ENCODE results near the gene SLC24A3.

The SLC24A3 gene

DNA sequence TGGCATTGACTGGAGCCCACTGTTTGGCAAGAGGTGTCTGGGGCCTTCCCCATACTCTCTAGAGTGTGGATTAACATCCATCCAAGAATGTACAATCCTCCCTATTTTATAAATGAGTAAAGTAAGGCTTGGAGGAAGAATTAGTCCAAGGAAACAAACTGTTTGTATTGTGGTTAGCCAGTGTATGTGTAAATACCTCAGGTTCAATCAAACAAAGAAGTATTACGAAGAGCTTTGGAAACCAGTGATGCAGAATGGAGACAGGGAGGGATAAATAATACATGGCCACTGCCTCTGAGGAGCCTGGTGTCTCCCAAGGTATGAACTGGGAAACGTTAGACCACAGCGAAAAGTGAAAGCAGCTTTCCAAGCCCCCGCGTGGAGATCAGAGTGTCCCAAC is 319.0 kb downstream of the SLC24A3 start:
- no peak for DNase-seq

- no peak for DNase-seq
Observed at GRCh38 chr20:19538556-19538955, 326.1 kb downstream of the SLC24A3 start.

GRCh38 chr20:19539191-19539590 is 326.7 kb downstream of the SLC24A3 start:
- DNase-seq, result no peak

DNA sequence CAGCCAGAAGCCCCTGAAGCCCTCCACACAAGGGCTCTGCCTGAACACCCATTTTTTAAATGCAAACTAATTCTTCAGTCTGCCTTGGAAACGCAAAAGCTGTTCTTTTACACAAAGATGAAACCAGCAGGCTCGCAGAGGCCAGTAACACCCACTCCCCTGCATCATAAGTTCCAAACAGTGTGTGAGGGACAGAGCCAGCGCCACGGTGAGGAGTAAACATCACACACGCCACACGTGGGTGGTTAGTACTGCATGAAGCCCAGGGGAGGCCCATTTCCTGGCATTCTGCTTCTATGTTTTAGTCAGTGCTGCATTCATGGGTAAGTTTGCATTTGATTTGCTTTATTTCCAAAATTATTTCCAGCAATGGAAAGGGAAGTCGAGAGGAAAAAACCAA is 327.9 kb downstream of the SLC24A3 start:
- peak in 3 of 56 donors; percentile 1 to 6 (median 2) for DNase-seq

DNA sequence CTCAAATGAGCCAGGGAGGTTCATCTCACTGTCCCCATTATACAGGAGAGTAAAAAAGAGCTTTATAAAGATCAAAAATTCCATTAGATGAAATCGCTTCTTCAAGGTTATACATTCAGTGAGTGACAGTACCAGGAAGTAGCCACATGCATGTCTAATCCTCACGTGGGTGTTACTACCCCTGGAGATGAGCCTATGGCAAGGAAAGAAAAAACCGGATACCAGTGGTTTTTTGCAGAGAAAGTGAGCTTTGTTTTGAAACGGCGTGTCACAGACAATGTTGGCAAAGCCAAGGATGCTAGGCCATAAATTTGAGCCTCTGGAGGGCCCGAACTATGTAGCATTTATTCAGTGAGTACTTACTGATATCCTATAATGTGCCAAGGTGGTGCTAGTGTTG is 330.7 kb downstream of the SLC24A3 start:
- DNase-seq, result no peak

DNA sequence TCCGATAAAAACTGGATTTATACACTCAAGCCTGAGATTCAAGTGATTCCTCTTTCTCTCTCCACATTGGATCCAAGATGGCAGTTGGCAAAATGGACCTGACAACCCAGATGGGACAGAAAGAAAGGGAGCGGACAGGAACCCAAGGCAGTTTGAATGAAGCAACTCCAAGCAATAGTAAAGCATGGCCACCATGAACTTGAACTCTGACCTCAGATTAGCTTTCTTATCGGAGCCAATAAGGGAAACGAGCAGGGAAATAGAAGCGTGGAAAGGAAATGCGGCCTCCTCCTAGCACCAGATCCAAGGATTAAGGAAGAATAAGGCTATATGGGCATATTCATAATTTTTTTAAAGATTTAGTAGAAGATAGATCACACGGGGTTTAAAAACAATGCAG is 332.2 kb downstream of the SLC24A3 start:
- no peak for DNase-seq

DNA sequence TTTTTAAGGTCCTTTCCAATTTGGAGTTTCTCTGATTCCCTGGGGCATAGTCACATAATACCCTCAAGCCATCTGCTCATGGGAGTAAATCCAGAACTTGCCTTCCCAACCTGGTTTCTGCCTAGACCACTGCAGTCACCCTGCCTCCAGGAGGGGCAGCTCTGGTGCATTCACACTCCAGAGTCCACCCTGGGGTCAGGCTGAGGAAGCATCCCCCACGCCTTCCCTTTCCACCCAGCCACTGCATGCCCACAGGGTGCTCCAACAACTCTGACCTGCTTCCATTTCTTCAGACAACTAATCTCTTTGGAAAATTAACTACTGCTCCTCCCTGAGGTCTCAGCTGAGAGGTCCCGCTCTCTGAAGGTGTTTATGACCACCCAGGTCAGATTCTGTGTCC is 334.2 kb downstream of the SLC24A3 start:
- no peak for DNase-seq

- no peak for DNase-seq
Observed at GRCh38 chr20:19547547-19547946, 335.1 kb downstream of the SLC24A3 start.

DNA sequence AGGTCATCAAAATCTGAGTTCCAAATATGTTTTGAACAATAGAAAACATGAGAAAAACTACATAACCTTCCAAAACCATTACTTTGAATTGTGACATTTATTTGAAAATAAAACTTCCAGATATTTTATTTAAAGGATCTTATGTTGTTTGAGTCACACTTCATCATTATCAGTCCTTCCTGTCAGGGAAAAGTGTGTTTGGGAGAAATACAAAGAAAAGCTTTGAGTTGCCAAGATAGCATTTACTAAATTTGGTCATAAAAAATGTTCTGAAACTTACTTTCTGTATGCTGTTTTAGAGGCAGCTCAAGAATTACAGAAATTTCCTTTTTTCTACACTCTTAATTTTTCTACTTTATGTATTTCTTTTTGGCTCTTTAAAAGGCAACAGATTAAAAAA is 337.5 kb downstream of the SLC24A3 start:
- DNase-seq, result no peak

DNA sequence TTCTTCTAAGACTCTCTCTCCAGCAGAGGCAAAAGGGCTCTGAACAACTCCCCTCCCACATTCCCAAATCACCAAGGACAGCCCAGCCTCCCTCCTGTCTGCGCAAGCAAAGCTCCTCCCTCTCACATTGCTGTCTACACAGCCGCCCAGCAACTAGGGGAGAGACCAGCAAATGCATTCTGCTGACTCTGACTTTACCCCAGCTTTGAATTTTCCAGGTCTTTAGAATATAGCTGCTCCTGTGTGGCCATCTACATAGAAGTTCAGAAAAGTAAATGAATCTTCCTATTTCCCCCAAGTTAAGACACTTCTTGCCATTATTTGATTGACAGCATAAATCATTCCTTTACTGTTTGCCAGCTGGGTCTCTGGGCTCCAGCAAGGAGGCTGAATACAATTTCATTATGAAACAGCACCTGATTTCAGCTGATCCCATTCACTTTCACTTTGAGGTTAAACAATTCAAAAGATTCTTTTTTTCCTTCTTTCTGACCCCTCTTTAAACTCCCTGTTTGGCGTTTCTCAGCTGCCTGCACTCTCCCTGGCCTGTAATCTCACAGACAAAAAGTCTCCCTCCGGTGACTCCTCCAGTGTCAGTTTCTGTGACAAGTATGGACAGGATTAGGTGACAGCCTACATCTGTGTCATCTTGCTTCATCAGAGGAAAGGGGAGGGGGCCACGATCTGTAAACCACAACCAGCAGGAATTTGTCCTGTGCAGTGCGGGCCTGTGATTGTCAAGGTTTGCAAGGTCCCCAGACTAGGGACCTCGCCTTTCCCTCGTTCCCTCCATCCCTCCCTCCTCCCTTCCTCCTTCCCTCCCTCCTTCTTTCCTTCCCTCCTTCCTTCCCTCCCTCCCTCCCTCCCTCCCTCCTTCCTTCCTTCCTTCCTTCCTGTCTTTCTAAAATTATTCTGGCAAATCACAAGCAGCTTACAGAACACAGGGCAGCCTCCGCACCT is 340.1 kb downstream of the SLC24A3 start:
- DNase-seq, result peak in 4 of 56 donors; percentile 0 to 10 (median 6)

- no peak for DNase-seq
Observed at GRCh38 chr20:19554666-19555065, 342.2 kb downstream of the SLC24A3 start.

- no peak for DNase-seq
Observed at GRCh38 chr20:19555726-19556125, 343.3 kb downstream of the SLC24A3 start.

- no peak for DNase-seq
Observed at GRCh38 chr20:19557291-19557690, 344.8 kb downstream of the SLC24A3 start.

DNA sequence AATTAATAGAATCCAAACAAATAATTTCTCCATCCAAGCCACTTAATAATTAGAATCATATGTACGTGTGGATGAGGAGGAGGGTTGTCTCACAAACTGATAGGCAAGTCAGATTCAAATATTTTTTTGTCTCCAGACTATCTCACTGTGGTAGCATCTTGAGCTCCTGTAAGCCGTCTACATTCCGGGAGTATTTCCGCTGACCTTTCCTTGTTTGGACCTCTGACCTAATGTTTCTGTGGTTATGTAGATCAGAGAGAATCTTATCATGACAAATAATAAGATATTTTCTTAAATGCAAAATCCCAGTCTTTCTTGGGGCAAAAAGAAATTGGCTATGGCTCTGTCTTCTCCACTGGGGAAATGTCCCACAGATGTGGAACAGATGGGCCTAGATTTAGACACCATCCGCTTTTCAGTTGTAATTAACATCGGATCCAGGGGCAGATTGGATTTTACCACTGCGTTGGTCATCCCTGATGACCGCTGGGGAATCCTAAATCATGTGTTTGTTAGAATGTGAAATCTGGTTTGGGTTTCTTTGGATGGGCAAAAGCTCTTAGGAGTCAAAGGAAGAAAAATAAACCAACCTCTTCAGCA is 348.5 kb downstream of the SLC24A3 start:
- no peak for DNase-seq

DNA sequence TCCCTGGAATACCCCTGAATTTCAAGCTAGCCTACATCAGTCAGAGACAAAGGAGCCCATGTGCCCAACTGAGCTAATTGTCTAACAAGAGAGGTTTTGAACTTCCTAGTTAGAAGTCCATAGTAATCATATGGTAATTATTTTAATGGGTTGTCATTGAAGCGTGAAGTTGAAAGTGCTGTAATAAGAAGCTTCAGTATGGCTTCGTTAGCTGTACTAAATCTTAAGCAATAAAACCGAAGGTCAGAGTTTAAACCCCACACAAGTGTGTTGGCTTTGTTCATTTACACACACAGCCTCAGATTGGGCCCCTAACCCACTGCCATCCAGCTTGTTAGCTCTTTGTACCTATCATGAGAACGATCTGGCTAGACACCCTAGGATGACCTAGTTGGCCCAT is 350.0 kb downstream of the SLC24A3 start:
- DNase-seq, result no peak

- no peak for DNase-seq
Observed at GRCh38 chr20:19564261-19564660, 351.8 kb downstream of the SLC24A3 start.

GRCh38 chr20:19565736-19566135 is 353.3 kb downstream of the SLC24A3 start:
- no peak for DNase-seq

- DNase-seq, result no peak
Observed at GRCh38 chr20:19566226-19566945, 353.9 kb downstream of the SLC24A3 start.

DNA sequence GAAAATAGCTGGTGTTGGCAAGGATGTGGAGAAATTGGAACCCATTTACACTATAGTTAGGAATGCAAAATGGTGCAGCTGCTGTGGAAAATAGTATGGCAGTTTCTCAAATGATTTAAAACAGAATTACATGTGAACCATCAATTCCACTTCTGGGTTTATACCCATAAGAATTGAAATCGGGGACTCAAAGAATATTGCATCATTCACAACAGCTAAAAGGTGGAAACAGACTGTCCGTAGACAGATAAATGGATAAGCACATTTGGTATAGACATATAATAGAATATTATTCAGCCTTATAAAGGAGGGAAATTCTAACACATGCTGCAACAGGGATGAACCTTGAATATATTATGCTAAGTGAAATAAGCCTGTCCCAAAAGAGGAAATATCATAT is 355.7 kb downstream of the SLC24A3 start:
- no peak for DNase-seq

DNA sequence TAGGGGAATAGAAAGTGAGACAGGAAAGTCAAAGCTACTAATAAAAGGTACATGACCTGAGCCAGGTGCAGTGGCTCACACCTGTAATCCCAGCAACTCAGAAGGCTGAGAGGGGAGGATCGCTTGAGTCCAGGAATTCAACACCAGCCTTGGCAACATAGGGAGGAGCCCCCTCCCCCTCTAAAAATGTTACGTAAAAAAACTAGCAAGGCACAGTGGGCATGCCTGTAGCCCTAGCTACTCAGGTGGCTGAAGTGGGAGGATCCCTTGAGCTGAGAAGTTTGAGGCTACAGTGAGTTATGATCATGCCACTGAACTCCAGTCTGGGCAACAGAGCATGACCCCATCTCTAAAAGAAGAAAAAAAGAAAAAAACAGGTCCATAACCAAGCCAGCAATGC is 359.6 kb downstream of the SLC24A3 start:
- no peak for DNase-seq

GRCh38 chr20:19577692-19578091 is 365.2 kb downstream of the SLC24A3 start:
- no peak for DNase-seq

DNA sequence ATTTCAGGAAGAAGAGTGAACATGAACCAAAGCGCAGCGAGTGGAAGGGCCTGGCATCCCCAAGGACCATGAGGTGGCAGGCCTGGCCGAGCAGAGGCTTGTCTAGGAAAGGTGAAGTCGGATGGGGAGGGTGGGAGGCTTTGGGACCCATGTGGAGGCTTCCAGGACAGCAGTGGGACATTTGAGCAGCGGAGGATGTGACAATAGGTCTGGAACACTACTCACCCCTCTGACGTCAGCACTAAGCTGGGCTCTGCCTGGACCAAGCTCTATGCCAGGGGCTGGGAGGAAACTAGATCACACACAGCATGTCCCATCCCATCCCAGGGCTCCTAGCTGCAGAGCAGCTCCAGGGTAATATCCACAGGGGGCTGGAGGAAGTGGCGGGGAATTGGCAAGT is 370.3 kb downstream of the SLC24A3 start:
- no peak for DNase-seq
